RCC 7860 (cell line): ENCODE measurements around the gene JUNB.

Source experiments
- DNase-seq: peaks from one replicate; pipeline ENCODE4 v3.0.0-alpha.2; 2015; ENCODE audit warnings: low spot score
- FAIRE-seq: peaks from 2 replicates; lab custom pipeline; 2012; peaks lifted over from hg19 to GRCh38; lab: Jason Lieb, UNC

Gene JUNB

GRCh38 chr19:12840091-12841079, 49.1 kb downstream of the JUNB start:
- FAIRE-seq (no peak), DNase-seq (no peak)

- no peak for DNase-seq
- FAIRE-seq = no peak
These were observed 49.8 kb downstream of the JUNB start for GRCh38 chr19:12841094-12841493.

- FAIRE-seq = no peak
These were observed 51.2 kb downstream of the JUNB start for GRCh38 chr19:12842511-12842910.

More at GRCh38 chr19:12842511-12842910, 51.2 kb downstream of the JUNB start:
- no peak for DNase-seq
